K562 (cell line): Measurements from ENCODE around the gene DENND2A. TPM values are rescaled to one million over a fixed set of nuclear protein-coding genes. Genes with fewer than 3 reads are reported as not detected.
A peak's percentile ranks its signal among the peaks of the same experiment; 100 is the strongest.

Source experiments
- ATAC-seq: fragments of 200-7000 bp; cut with Tn5 transposase; 3 replicates; pipeline ENCODE4 v1.9.1; 2020; ENCODE audit warnings: moderate library complexity
- BruUV-seq: library from RNA; stranded (reverse); fragments of 400-500 nt; replicated peaks from 2 replicates; lab custom pipeline; 2021; lab: Mats Ljungman, UMichigan
- CTCF ChIA-PET: fragments of 300-600 bp; formaldehyde crosslinking; extraction: SDS; loops from one replicate; lab custom pipeline; 2021; ENCODE audit warnings: low intra/inter-chr PET ratio; lab: Yijun Ruan, JAX
- POLR2A ChIA-PET: fragments of 300-600, 350-650 bp; sonication (Branson Sonifier 250); formaldehyde crosslinking; extraction: SDS; loops from one replicate; lab custom pipeline; 2021; ENCODE audit warnings: antibody characterized with exemption, inconsistent platforms; lab: Yijun Ruan, JAX
- DNase-seq, 4 experiments: peaks; one replicate each; pipeline versions ENCODE4 v3.0.0 to v3.0.0-alpha.2; 2011 to 2018; ENCODE audit warnings: low spot score in 3 of 4, mixed read lengths in 3 of 4; ENCODE audit errors: extremely low read depth in 1 of 4
- FAIRE-seq: peaks from 2 replicates; lab custom pipeline; 2011; peaks lifted over from hg19 to GRCh38; lab: Jason Lieb, UNC
- H2AFZ ChIP-seq: 2 replicates; pipeline ENCODE4 v1.6.0; 2011; ENCODE audit warnings: low read depth, low read length, control low read depth, inconsistent platforms
- H3K27ac ChIP-seq: fragments of 200-600 bp; 3 replicates; pipeline ENCODE4 v1.8.0; 2011; ENCODE audit warnings: low read depth, mild to moderate bottlenecking, control low read depth, inconsistent platforms, low read length, moderate library complexity, mixed read lengths; ENCODE audit errors: extremely low read depth
- H3K27me3 ChIP-seq, 2 experiments: fragments of 300-600 bp in 1 of 2; 2 replicates in 1 of 2; 3 replicates in 1 of 2; pipeline versions ENCODE4 v1.6.0 to v1.8.0; 2011; ENCODE audit warnings: inconsistent platforms in 2 of 2, low read length in 2 of 2, mild to moderate bottlenecking in 1 of 2, mixed read lengths in 1 of 2, moderate library complexity in 1 of 2; ENCODE audit not compliant: control insufficient read depth in 2 of 2, insufficient read depth in 2 of 2
- H3K36me3 ChIP-seq: fragments of 300-600 bp; 3 replicates; pipeline ENCODE4 v1.8.0; 2011; ENCODE audit warnings: mild to moderate bottlenecking, low read length, inconsistent platforms; ENCODE audit not compliant: control insufficient read depth, insufficient read depth
- H3K4me1 ChIP-seq, 2 experiments: fragments of 200-600 bp in 1 of 2; replicated peaks in 1 of 2; 2 replicates in 1 of 2; 3 replicates in 1 of 2; pipeline versions ENCODE4 v1.5.1 to v1.8.0; 2011; ENCODE audit warnings: inconsistent platforms in 2 of 2, low read length in 2 of 2, mild to moderate bottlenecking in 1 of 2, mixed read lengths in 1 of 2, moderate library complexity in 1 of 2; ENCODE audit not compliant: control insufficient read depth in 2 of 2, insufficient read depth in 2 of 2
- H3K4me2 ChIP-seq: 2 replicates; pipeline ENCODE4 v1.6.1; 2011; ENCODE audit warnings: low read length, control low read depth, inconsistent platforms, mixed read lengths; ENCODE audit not compliant: insufficient read depth
- H3K4me3 ChIP-seq: fragments of 200-600 bp; sonication (generic), shearing (Covaris generic); 2 replicates; pipeline ENCODE4 v1.5.1; 2016; ENCODE audit warnings: control low read depth, inconsistent platforms
- H3K79me2 ChIP-seq: fragments of 200-600 bp; 3 replicates; pipeline ENCODE4 v1.8.0; 2011; ENCODE audit warnings: low read length, inconsistent platforms; ENCODE audit not compliant: control insufficient read depth, insufficient read depth
- H3K9ac ChIP-seq, 2 experiments: 2 replicates each; pipeline versions ENCODE4 v1.6.0 to v1.6.1; 2011; ENCODE audit warnings: low read depth in 2 of 2, low read length in 2 of 2, control low read depth in 1 of 2, inconsistent platforms in 1 of 2, mild to moderate bottlenecking in 1 of 2, mixed read lengths in 1 of 2; ENCODE audit not compliant: insufficient read depth in 1 of 2
- H3K9me1 ChIP-seq: one replicate; pipeline ENCODE4 v1.6.0; 2011; ENCODE audit warnings: inconsistent platforms, mild to moderate bottlenecking, low read length, moderate library complexity; ENCODE audit not compliant: control insufficient read depth, insufficient read depth
- H3K9me3 ChIP-seq: replicated peaks from 2 replicates; pipeline ENCODE4 v1.5.1; 2011; ENCODE audit warnings: low read depth, low read length, inconsistent platforms; ENCODE audit not compliant: control insufficient read depth, insufficient read depth
- H4K20me1 ChIP-seq: replicated peaks from 2 replicates; pipeline ENCODE4 v1.6.1; 2011; ENCODE audit warnings: low read length, inconsistent platforms, mixed read lengths; ENCODE audit not compliant: control insufficient read depth, insufficient read depth
- ARID1B ChIP-seq: fragments of 450-650 bp; IDR thresholded peaks from 2 replicates; pipeline ENCODE4 v1.6.1; 2016; ENCODE audit warnings: antibody characterized with exemption, mild to moderate bottlenecking, inconsistent platforms
- CHD4 ChIP-seq: fragments of 200-600 bp; sonication (generic); IDR thresholded peaks from 3 replicates; pipeline ENCODE4 v1.6.1; 2012; ENCODE audit warnings: low read depth, mild to moderate bottlenecking, mixed read lengths, low read length, inconsistent platforms; ENCODE audit not compliant: insufficient read depth, insufficient replicate concordance, poor library complexity, severe bottlenecking
- ELK1 ChIP-seq: sonication (generic); formaldehyde crosslinking; IDR thresholded peaks from 2 replicates; pipeline ENCODE4 v1.8.1; 2022; ENCODE audit warnings: missing genetic modification reagents
- HOXB6 ChIP-seq: fragments of 250-450 bp; sonication (Bioruptor Pico); IDR thresholded peaks from 2 replicates; pipeline ENCODE4 v1.5.1; 2022; ENCODE audit warnings: mild to moderate bottlenecking, borderline replicate concordance
- HSF4 ChIP-seq: fragments of 250-450 bp; sonication (Bioruptor Pico); IDR thresholded peaks from 2 replicates; pipeline ENCODE4 v2.1.2; 2022; ENCODE audit warnings: mild to moderate bottlenecking, moderate library complexity, borderline replicate concordance
- MTA1 ChIP-seq: fragments of 450-650 bp; IDR thresholded peaks from 2 replicates; pipeline ENCODE4 v1.6.1; 2017; ENCODE audit warnings: borderline replicate concordance
- NBN ChIP-seq: fragments of 450-650 bp; IDR thresholded peaks from 2 replicates; pipeline ENCODE4 v1.6.1; 2016; ENCODE audit warnings: low read depth, mild to moderate bottlenecking
- POLR3G ChIP-seq: IDR thresholded peaks from 2 replicates; pipeline ENCODE4 v1.6.1; 2011; ENCODE audit not compliant: insufficient read length, insufficient replicate concordance; ENCODE audit errors: extremely low read depth
- RBM22 ChIP-seq: fragments of 200-400 bp; formaldehyde crosslinking; IDR thresholded peaks from 2 replicates; pipeline ENCODE4 v1.6.1; 2018; ENCODE audit warnings: low read length, low read depth; ENCODE audit not compliant: poor library complexity, severe bottlenecking
- RCOR1 ChIP-seq, 2 experiments: IDR thresholded peaks; 2 replicates each; pipeline ENCODE4 v1.6.1; 2012; ENCODE audit warnings: low read depth in 2 of 2, low read length in 2 of 2, borderline replicate concordance in 1 of 2, improper control_type of control experiment in 1 of 2
- SMAD3 ChIP-seq: fragments of 450-650 bp; formaldehyde crosslinking; conservative IDR thresholded peaks from 2 replicates; pipeline ENCODE4 v1.4.0; 2020; ENCODE audit warnings: mild to moderate bottlenecking
- XRCC3 ChIP-seq: fragments of 450-650 bp; IDR thresholded peaks from 2 replicates; pipeline ENCODE4 v1.6.1; 2017; ENCODE audit warnings: mild to moderate bottlenecking, moderate library complexity
- ZNF511 ChIP-seq: sonication (generic); formaldehyde crosslinking; IDR thresholded peaks from 2 replicates; pipeline ENCODE4 v1.8.0; 2022; ENCODE audit warnings: mild to moderate bottlenecking, missing genetic modification reagents
- WGBS: fragments of 100-300 bp; shearing (Covaris generic); methylation state at CpG from one replicate; pipeline ENCODE4 v1.1.6; 2016; ENCODE audit warnings: low coverage, mixed read lengths; ENCODE audit not compliant: insufficient coverage; ENCODE audit errors: missing lambda C conversion rate; 5-methylcytosine and 5-hydroxymethylcytosine counted together
- in situ Hi-C: fragments of 300-500 bp; cut with MboI; formaldehyde crosslinking; loops from 4 replicates; pipeline ENCODE4 v1.15.0; 2018; ENCODE audit warnings: inconsistent platforms, mixed read lengths
- intact Hi-C: fragments of 100-400 bp; cut with micrococcal nuclease; formaldehyde crosslinking; loops from 2 replicates; pipeline ENCODE4 v1.14.2; 2022
- polyA plus RNA-seq, 8 experiments: library from polyadenylated mRNA; depleted of rRNA in 4 of 8; stranded (reverse) in 5 of 8; unstranded in 3 of 8; fragments of >200 nt; fragmentation: Nextera tagmentation in 2 of 8; fragmentation: Illumina TruSeq in 1 of 8; extraction: Ambion mirVana in 2 of 8; extraction: Trizol in 1 of 8; gene quantifications; 2 replicates each; pipeline versions ENCODE4 v1.2.1 to v1.2.3, GENCODE V29; 2011 to 2014; ENCODE audit warnings: inconsistent platforms in 1 of 8, missing spikeins in 1 of 8
- total RNA-seq, 7 experiments: library from RNA; depleted of rRNA in 6 of 7; stranded (reverse); fragments of >200 nt in 6 of 7; fragmentation: Illumina TruSeq in 2 of 7; extraction: Trizol in 2 of 7; gene quantifications; 2 replicates each; pipeline versions ENCODE4 v1.2.1 to v1.2.3, GENCODE V29; 2011 to 2021; ENCODE audit warnings: low replicate concordance in 1 of 7

The DENND2A gene
- total and polyA plus RNA-seq, 9 of the 15 experiments (the other 6 are each of a cell fraction or from before 2014, with no cell fraction given), result not detected

- Histone ChIP-seq H3K27me3 (no peaks in the 10 kb centered on the region), H2AFZ (peak overlapping the region; percentile 43), H4K20me1 (no peaks in the 10 kb centered on the region), H3K36me3 (no peaks in the 10 kb centered on the region), H3K79me2 (no peaks in the 10 kb centered on the region), H3K9me3 (no peaks in the 10 kb centered on the region), H3K27ac (no peak overlapping the region), H3K4me2 (no peak overlapping the region), H3K4me1 (peaks cover 34 to 45% of the 10 kb centered on the region in 2 experiments), H3K9ac (no peak overlapping the region), H3K9me1 (no peaks in the 10 kb centered on the region), H3K4me3 (no peak overlapping the region)
- ATAC-seq, result no peak
- in situ Hi-C loops (no loop called here), intact Hi-C loops (no loop called here)
- POLR2A ChIA-PET, result interaction anchor here (1.1 kb wide), 1 partner anchor 42 kb away, joined by 3 read pairs; no protein-coding TSS in a partner anchor
- WGBS, result 72% methylated on average over 3 of the region's 3 CpGs
- TF ChIP-seq RCOR1 (IDR thresholded peaks at IDR 0.05; ENCODE audit: borderline replicate concordance in 1 of 2, low read depth in 2 of 2, low read length in 2 of 2), result 0 out of 4 replicates have a peak, but pooled peaks of 1 of the 2 experiments have one; percentile 4
- no peak for TF ChIP-seq XRCC3
- no peak for DNase-seq
- CTCF ChIA-PET, result interaction anchor here (0.6 kb wide), 1 partner anchor 9 kb away, joined by 3 read pairs; no protein-coding TSS in a partner anchor
- no TSS peak for BruUV-seq
- FAIRE-seq, result no peak
Measured at GRCh38 chr7:140484479-140484878, 156.1 kb downstream of the DENND2A start.

GRCh38 chr7:140479739-140480084, 160.9 kb downstream of the DENND2A start:
- no peaks in the 10 kb centered on the region for H3K9me1 ChIP-seq
- POLR2A ChIA-PET, result interaction anchor here (0.6 to 4.1 kb wide), 4 partner anchors 8 to 28 kb away, joined by 3 to 44 read pairs (median 4); no protein-coding TSS in a partner anchor
- H3K4me2 ChIP-seq, result peak overlapping the region; percentile 77
- TSS peak; percentile 96 for BruUV-seq
- H3K9ac ChIP-seq, result peak overlapping the region; percentile 65 to 97
- peak overlapping the region; percentile 96 for H2AFZ ChIP-seq
- 6% methylated on average over 2 of the region's 2 CpGs for WGBS
- H3K27ac ChIP-seq, result peak overlapping the region; percentile 91
- in situ Hi-C loops (no loop called here), intact Hi-C loops (loop anchor here (1.0 to 5.0 kb wide), 4 partner anchors 9 to 533 kb away; partner anchors contain the start of genes KDM7A and MRPS33)
- H3K27me3 ChIP-seq, result no peaks in the 10 kb centered on the region
- H3K4me1 ChIP-seq, result peaks cover 14 to 40% of the 10 kb centered on the region in 2 experiments
- CTCF ChIA-PET, result no interaction called here
- H3K36me3 ChIP-seq, result peaks cover 3% of the 10 kb centered on the region; the same call in 1 of the 3 replicates
- no peak for FAIRE-seq
- ATAC-seq, result no peak
- peaks cover 23% of the 10 kb centered on the region for H4K20me1 ChIP-seq
- peak overlapping the region; percentile 93 for H3K4me3 ChIP-seq
- H3K79me2 ChIP-seq, result peaks cover 43% of the 10 kb centered on the region
- H3K9me3 ChIP-seq, result no peaks in the 10 kb centered on the region
- peak in 1 of 4 experiments; percentile 34 for DNase-seq
- TF ChIP-seq MTA1 (0 out of 2 replicates have a peak, but pooled peaks have one; percentile 26), HOXB6 (CRISPR knock-in tag) (0 out of 2 replicates have a peak, but pooled peaks have one; percentile 50), ELK1 (CRISPR knock-in tag) (no peak), RBM22 (no peak), CHD4 (peak; percentile 1), HSF4 (CRISPR knock-in tag) (no peak), ZNF511 (CRISPR knock-in tag) (no peak), POLR3G (no peak), SMAD3 (CRISPR knock-in tag) (0 out of 2 replicates have a peak, but pooled peaks have one; percentile 19), ARID1B (peak; percentile 13; the same call in 1 of the 2 replicates), NBN (0 out of 2 replicates have a peak, but pooled peaks have one; percentile 1)
